Panc1 (cell line): ENCODE measurements around the gene TBC1D7. TPM values are rescaled to one million over a fixed set of nuclear protein-coding genes. Genes with fewer than 3 reads are reported as not detected.

Source experiments
- ATAC-seq: fragments of 200-7000 bp; cut with Tn5 transposase; 2 replicates; pipeline ENCODE4 v1.9.1; 2020; ENCODE audit warnings: mild to moderate bottlenecking, moderate library complexity
- BruUV-seq: library from RNA; stranded (reverse); fragments of 400-500 nt; replicated peaks from 2 replicates; lab custom pipeline; 2021; lab: Mats Ljungman, UMichigan
- CTCF ChIA-PET: fragments of 300-600 bp; sonication (Branson Sonifier 250); formaldehyde crosslinking; loops from one replicate; lab custom pipeline; 2022; ENCODE audit warnings: antibody characterized with exemption; lab: Charles Lee
- POLR2A ChIA-PET: fragments of 300-600 bp; sonication (Branson Sonifier 250); formaldehyde crosslinking; loops from one replicate; lab custom pipeline; 2022; ENCODE audit warnings: antibody characterized with exemption; lab: Charles Lee
- DNase-seq: peaks from one replicate; pipeline ENCODE4 v3.0.0-alpha.2; 2010; ENCODE audit warnings: low read depth, low spot score
- H3K27ac ChIP-seq: 2 replicates; pipeline ENCODE4 v1.5.1; 2011; ENCODE audit warnings: mild to moderate bottlenecking, low read length, inconsistent platforms
- H3K27me3 ChIP-seq: fragments of 200-500 bp; sonication (Bioruptor generic); 2 replicates; pipeline ENCODE4 v1.6.0; 2014; ENCODE audit warnings: low read length, inconsistent platforms; ENCODE audit not compliant: control insufficient read depth, insufficient read depth
- H3K36me3 ChIP-seq: fragments of 200-500 bp; sonication (Bioruptor generic); 2 replicates; pipeline ENCODE4 v1.5.1; 2014; ENCODE audit warnings: inconsistent platforms, mild to moderate bottlenecking, low read length, moderate library complexity; ENCODE audit not compliant: control insufficient read depth, insufficient read depth
- H3K4me1 ChIP-seq: 2 replicates; pipeline ENCODE4 v1.5.1; 2011; ENCODE audit warnings: inconsistent platforms, mild to moderate bottlenecking, low read length, moderate library complexity; ENCODE audit not compliant: control insufficient read depth, insufficient read depth
- H3K4me3 ChIP-seq, 2 experiments: 2 replicates each; pipeline ENCODE4 v1.5.1; 2011 to 2012; ENCODE audit warnings: low read depth in 2 of 2, low read length in 2 of 2, mild to moderate bottlenecking in 2 of 2, inconsistent platforms in 1 of 2, moderate library complexity in 1 of 2
- H3K9me3 ChIP-seq: fragments of 200-500 bp; sonication (Bioruptor generic); 2 replicates; pipeline ENCODE4 v1.5.1; 2014; ENCODE audit warnings: low read depth, mild to moderate bottlenecking, inconsistent platforms, low read length, moderate library complexity; ENCODE audit not compliant: control insufficient read depth, insufficient read depth
- POLR2AphosphoS5 ChIP-seq: IDR thresholded peaks from 2 replicates; pipeline ENCODE4 v1.6.1; 2012; ENCODE audit warnings: mild to moderate bottlenecking, low read depth, low read length, moderate library complexity
- SIN3A ChIP-seq: IDR thresholded peaks from 2 replicates; pipeline ENCODE4 v1.6.1; 2012; ENCODE audit warnings: low read depth, mild to moderate bottlenecking, low read length, moderate library complexity, borderline replicate concordance; ENCODE audit not compliant: insufficient read depth
- TCF7L2 ChIP-seq: IDR thresholded peaks from 2 replicates; pipeline ENCODE4 v1.6.1; 2011; ENCODE audit warnings: mild to moderate bottlenecking, low read depth, low read length, inconsistent platforms
- in situ Hi-C: cut with HindIII; loops from 2 replicates; pipeline ENCODE4 v1.10.0; 2016; ENCODE audit warnings: low sequenced_read_pairs, low pct_unique_long_range_greater_than_20kb
- intact Hi-C: fragments of 100-400 bp; cut with micrococcal nuclease; formaldehyde crosslinking; loops from one replicate; pipeline ENCODE4 v1.10.0; 2022; ENCODE audit not compliant: unreplicated experiment
- total RNA-seq: library from RNA; stranded (reverse); gene quantifications from one replicate; pipeline ENCODE4 v1.2.1, GENCODE V29; 2021; ENCODE audit not compliant: unreplicated experiment
- TF ChIP-seq, protein P1 (sequence below): fragments of 450-650 bp; IDR thresholded peaks from 2 replicates; pipeline ENCODE4 v1.5.1; 2017; ENCODE audit warnings: mild to moderate bottlenecking
- TF ChIP-seq, protein P2 (sequence below), 2 experiments: IDR thresholded peaks; 2 replicates each; pipeline ENCODE4 v1.6.1; 2011 to 2012; ENCODE audit warnings: low read depth in 2 of 2, control low read depth in 1 of 2, low read length in 1 of 2, mild to moderate bottlenecking in 1 of 2, moderate library complexity in 1 of 2; ENCODE audit not compliant: insufficient read depth in 1 of 2

TBC1D7 gene
- total RNA-seq, 1 experiment from 2014 or later: 27.0 TPM

DNA sequence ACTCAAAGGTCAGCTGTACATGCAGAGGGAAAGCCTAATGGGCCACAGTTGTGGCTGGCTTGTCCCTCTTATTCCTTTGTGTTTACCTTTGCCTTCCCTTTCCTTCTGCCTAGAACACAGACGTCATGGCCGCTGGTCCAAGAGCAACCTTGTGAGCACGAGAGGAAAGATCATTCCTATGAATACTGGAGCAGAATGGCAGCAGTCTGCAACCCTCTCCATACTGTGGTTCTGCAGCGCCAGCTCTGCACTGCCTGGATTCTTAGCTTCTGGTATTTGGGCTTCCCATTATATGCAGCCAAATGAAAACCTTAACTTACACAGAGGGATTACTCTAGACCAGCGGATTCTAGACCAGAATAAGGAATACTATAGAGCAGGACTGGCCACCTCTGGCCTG, 12.4 kb downstream of the TBC1D7 start:
- BruUV-seq: no TSS peak
- TF ChIP-seq, protein P1, sequence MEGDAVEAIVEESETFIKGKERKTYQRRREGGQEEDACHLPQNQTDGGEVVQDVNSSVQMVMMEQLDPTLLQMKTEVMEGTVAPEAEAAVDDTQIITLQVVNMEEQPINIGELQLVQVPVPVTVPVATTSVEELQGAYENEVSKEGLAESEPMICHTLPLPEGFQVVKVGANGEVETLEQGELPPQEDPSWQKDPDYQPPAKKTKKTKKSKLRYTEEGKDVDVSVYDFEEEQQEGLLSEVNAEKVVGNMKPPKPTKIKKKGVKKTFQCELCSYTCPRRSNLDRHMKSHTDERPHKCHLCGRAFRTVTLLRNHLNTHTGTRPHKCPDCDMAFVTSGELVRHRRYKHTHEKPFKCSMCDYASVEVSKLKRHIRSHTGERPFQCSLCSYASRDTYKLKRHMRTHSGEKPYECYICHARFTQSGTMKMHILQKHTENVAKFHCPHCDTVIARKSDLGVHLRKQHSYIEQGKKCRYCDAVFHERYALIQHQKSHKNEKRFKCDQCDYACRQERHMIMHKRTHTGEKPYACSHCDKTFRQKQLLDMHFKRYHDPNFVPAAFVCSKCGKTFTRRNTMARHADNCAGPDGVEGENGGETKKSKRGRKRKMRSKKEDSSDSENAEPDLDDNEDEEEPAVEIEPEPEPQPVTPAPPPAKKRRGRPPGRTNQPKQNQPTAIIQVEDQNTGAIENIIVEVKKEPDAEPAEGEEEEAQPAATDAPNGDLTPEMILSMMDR: no peak
- TF ChIP-seq, protein P2, sequence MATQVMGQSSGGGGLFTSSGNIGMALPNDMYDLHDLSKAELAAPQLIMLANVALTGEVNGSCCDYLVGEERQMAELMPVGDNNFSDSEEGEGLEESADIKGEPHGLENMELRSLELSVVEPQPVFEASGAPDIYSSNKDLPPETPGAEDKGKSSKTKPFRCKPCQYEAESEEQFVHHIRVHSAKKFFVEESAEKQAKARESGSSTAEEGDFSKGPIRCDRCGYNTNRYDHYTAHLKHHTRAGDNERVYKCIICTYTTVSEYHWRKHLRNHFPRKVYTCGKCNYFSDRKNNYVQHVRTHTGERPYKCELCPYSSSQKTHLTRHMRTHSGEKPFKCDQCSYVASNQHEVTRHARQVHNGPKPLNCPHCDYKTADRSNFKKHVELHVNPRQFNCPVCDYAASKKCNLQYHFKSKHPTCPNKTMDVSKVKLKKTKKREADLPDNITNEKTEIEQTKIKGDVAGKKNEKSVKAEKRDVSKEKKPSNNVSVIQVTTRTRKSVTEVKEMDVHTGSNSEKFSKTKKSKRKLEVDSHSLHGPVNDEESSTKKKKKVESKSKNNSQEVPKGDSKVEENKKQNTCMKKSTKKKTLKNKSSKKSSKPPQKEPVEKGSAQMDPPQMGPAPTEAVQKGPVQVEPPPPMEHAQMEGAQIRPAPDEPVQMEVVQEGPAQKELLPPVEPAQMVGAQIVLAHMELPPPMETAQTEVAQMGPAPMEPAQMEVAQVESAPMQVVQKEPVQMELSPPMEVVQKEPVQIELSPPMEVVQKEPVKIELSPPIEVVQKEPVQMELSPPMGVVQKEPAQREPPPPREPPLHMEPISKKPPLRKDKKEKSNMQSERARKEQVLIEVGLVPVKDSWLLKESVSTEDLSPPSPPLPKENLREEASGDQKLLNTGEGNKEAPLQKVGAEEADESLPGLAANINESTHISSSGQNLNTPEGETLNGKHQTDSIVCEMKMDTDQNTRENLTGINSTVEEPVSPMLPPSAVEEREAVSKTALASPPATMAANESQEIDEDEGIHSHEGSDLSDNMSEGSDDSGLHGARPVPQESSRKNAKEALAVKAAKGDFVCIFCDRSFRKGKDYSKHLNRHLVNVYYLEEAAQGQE (IDR thresholded peaks at IDR 0.05; ENCODE audit: insufficient read depth in 1 of 2, low read depth in 2 of 2, low read length in 1 of 2): no peak
- TF ChIP-seq TCF7L2: no peak
- no peak for TF ChIP-seq SIN3A
- no peak for TF ChIP-seq POLR2AphosphoS5
- Histone ChIP-seq H3K9me3 (no peaks in the 10 kb centered on the region), H3K36me3 (peaks cover 12% of the 10 kb centered on the region), H3K27ac (no peak overlapping the region), H3K4me1 (no peaks in the 10 kb centered on the region), H3K27me3 (no peaks in the 10 kb centered on the region), H3K4me3 (no peak overlapping the region)
- DNase-seq: no peak
- ChIA-PET CTCF (no interaction called here), POLR2A (no interaction called here)
- in situ Hi-C loops (no loop called here), intact Hi-C loops (no loop called here)
- no peak for ATAC-seq

- DNase-seq: no peak
- ATAC-seq: no peak
- intact Hi-C loops (no loop called here), in situ Hi-C loops (no loop called here)
- Histone ChIP-seq H3K27ac (no peak overlapping the region), H3K4me1 (no peaks in the 10 kb centered on the region), H3K27me3 (no peaks in the 10 kb centered on the region), H3K9me3 (no peaks in the 10 kb centered on the region), H3K4me3 (no peak overlapping the region), H3K36me3 (peaks cover 2% of the 10 kb centered on the region; the same call in 1 of the 2 replicates)
- ChIA-PET POLR2A (no interaction called here), CTCF (no interaction called here)
- no TSS peak for BruUV-seq
- TF ChIP-seq, protein P2 (IDR thresholded peaks at IDR 0.05; ENCODE audit: insufficient read depth in 1 of 2, low read depth in 2 of 2, low read length in 1 of 2): no peak
- TF ChIP-seq SIN3A (no peak), TCF7L2 (no peak), POLR2AphosphoS5 (no peak)
- TF ChIP-seq, protein P1: no peak
Measured at GRCh38 chr6:13314806-13315205, 13.5 kb downstream of the TBC1D7 start.
